ENCODE data around the gene NUFIP1.
"Not testable (repeated sequence)": the region's sequence is repeated elsewhere in the genome, so short reads cannot be mapped to it uniquely, and the experiment has no call there.

The NUFIP1 gene

DNA sequence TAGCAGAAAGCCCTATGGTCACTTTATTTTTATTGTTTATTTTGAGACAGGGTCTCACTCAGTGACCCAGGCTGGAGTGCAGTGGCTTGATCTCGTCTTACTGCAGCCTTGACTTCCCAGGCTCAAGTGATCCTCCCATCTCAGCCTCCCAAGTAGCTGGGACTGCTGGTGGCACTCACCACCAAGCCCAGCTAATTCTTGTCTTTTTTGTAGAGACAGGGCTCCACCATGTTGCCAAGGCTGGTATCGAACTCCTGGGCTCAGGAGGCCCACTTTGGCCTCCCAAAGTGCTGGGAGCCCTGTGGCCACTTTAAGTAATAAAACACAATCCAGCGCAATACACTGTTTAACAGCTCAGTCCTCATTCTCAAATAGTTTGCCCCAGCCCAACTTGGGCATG, 69.3 kb downstream of the NUFIP1 start:
- DNase-seq (ENCODE audit: low read depth, low spot score): no peak

DNA sequence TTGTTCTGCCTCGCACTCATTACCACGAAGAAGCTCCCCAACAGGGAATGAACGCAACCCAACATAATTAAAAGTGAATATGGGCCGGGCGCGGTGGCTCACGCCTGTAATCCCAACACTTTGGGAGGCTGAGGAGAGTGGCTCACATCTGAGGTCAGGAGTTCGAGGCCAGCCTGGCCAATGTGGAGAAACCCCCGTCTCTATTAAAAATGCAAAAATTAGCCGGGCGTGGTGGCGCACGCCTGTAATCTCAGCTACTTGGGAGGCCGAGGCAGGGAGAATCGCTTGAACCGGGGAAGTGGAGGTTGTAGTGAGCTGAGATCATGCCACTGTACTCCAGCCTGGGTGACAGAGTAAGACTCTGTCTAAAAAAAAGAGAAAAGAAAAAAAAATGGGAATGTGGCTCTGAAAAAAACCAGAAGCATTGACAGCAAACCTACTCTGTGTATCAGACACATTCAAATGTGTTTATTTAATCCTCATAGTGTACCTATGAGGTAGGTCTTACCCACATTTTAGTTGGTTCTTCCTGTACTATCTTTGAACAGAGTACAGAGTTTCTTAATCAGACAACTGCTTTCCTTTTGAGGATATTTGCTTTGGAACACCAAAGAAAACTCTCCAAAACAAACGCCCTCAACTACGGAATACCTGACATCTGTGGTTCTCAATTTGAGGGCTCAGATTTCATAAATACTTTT, 70.0 kb downstream of the NUFIP1 start:
- no peak for DNase-seq (ENCODE audit: low read depth, low spot score)

DNA sequence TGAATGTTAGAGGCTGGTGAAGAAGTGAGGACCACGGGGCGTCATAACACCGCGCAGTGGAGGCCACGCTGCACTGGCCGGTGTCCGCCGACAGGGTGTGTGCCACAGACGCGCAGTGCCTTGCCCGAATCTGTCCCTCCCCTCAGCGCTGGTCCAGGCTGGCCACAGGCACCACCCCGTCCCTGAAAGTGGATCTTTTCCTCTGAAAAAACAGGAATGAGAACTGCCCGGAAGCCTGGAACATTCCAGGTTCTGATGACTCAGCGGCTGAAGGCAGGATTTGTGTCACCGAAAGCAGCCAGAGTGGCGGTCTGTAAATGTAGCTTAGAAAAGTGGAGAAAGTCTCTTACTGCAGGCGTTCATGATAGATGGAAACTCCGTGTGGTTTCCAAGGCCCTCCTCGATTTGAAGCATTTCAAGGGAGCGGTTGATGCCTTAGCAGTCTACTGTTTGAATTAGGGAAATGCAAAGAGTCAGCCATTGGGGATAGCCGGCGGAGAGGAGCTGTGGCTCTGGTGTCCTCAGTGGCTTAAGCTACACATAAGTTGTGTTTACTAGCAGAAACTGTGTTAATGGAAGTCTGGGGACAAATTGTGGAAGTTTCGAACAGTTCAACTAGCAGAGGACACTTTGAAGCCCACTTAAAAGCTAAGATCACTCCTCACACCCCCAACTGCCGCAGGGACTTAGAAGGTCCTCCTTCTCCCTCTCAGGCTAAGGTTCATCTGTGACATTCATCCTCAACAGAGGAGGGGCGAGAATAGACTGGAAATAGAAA, 70.8 kb downstream of the NUFIP1 start:
- DNase-seq (ENCODE audit: low read depth, low spot score): peak; percentile 86

DNA sequence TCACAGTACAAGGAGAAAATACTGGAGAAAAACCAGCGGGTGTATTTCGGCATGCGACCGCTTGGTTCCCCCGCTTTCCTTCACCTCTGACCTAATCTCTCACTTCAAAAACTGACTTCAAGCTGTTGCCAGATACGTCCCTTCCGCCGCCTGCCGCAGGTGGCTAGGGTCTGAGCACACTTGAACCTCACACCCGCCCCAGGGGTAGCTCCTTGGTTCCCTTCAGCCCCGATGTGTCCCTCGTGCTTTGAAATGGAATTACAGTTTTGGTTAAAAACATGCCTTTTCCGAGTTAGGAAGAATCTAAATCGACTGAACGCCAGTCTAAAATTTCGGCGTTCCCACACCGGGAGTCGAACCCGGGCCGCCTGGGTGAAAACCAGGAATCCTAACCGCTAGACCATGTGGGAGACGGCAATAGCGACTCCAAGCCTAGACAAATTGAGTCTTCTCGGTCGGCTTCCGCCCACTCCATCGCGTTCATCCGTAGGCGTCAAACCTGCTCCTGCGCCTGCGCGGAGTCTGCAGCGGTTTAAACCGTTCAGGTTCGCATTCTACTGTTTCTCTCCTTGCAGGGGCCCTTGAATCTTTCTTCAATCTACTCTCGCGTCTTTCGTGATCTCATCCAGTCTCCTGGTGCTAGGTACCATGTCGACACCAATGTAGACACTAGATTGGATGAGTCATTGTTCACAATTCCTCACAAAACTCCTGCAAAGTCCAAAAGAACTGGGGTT, 71.5 kb downstream of the NUFIP1 start:
- peak; percentile 95 for DNase-seq (ENCODE audit: low read depth, low spot score)

DNA sequence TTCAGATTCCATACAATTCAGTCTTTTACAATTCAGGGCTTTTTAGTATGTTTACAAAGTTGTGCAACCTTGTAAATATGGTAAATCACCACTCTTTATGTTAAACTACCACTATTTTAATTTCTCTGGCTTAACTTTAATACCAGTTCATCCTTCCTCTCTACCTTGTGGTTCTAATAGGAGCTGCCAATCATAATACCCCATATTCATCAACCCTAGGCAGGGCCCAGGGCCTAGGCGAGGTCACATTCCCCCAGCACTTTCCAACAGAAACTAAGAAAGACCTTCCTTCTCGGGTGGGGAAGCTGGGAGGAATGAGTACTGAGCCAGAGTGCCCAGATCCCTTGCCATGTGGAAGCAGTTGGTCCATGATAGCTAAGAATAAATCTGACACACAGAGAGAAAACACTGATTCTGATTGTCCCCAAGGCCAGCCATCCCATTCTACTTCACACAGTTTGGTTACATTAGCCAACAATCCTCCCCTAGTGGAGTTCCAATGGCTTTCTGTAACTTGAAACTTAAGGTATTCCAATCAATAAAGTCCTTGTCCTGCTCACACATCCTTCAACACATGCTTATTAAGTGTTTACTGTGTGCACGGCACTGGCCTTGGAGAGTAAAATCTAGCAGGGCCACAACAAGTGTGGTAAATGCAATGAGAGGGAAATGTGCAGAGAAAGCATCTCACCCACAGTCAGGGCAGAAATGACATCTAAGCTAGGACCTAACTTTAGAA, 76.8 kb downstream of the NUFIP1 start:
- no peak for DNase-seq (ENCODE audit: low read depth, low spot score)

DNA sequence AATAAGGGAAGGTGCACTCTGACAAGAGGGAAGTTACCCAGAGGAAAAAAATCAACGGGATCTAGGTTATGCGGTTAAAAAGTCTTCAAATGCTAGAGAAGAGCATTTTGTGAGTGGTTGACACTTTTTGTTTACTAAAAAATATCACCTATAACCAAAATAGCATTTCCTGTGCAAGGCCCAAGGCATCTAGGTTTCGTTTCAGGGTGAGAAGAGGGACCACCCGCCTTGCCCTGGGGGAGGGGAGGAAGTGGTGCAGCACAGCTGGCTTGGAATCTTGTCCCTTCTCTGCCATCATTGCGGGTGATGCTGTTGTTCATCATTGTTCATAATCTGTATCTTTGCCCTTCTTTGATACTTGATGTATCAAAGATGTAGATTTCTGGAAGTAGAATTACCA, 80.6 kb downstream of the NUFIP1 start:
- no peak for DNase-seq (ENCODE audit: low read depth, low spot score)

DNA sequence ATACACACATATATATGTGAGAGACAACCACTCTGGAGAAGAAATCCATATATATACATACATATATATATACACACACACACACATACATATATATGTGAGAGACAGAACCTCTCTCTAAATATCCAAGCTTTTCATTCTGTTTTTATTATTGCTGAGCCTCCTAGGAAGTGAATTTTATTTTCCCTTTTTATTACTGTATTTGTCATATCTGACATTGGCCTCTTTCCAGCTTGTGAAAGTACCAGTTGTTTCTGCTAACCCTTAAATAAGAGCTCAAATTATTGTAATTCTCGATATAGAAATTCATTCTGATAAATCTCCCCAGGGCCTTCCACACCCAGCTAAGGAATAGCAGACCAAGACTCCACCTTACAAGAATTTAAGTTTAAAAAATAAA, 81.0 kb downstream of the NUFIP1 start:
- no peak for DNase-seq (ENCODE audit: low read depth, low spot score)

DNA sequence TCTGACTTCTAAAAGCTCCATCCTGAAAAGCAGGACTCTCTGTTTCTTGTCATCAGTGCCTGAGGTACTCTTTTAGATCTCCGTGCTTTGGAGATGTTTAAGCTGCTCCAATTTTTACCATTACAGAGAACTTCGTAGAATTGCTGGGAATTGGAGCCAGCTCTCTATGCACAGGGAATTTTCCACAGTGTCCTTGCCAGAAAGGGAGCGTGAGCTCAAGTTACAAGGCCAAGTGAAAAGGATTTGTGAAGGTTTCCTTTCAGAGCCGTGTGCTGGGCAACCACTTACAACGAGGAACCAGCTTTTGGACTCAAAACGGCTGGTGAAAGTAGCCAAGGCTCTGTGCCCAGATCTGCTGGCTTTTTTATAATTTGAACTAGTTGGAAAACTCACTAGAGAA, 82.6 kb downstream of the NUFIP1 start:
- no peak for DNase-seq (ENCODE audit: low read depth, low spot score)

DNA sequence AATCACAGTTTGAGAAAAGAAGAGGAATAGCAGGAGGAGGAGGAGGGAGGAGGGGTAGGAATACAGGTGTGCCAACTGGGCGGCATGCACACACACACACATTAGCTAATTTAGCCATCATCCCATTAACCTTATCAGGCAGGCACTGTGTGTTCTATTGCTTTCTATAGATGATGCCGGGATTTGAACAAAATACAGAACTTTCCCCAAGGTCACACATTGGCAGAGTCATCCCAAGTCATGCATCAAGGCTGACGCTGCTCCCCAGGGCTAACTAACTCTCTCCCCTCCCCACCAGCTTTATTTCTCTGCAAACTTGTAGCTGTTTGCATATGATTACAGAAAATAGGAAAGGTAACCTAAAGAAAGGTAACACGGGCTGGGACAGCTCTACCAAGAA, 83.0 kb downstream of the NUFIP1 start:
- DNase-seq (ENCODE audit: low read depth, low spot score): no peak

DNA sequence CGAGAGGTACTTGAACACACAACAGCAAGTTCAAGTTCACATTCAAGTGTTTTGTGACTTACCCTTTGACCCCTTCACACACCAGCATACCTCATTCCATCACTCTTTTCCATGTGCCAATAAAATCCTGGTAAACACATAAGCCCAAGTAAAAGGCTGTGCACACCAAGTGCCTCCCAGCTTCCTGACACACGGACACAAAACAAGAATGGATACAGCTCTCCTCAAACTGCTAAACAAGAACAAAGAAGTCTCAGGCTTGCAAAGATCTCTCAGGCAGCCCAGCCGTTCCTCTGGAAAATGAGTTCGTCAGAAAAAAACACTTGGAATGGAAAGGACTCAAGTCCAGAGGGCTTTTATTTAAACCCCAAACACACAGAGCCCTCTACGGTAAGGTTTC, 83.7 kb downstream of the NUFIP1 start:
- no peak for DNase-seq (ENCODE audit: low read depth, low spot score)

DNA sequence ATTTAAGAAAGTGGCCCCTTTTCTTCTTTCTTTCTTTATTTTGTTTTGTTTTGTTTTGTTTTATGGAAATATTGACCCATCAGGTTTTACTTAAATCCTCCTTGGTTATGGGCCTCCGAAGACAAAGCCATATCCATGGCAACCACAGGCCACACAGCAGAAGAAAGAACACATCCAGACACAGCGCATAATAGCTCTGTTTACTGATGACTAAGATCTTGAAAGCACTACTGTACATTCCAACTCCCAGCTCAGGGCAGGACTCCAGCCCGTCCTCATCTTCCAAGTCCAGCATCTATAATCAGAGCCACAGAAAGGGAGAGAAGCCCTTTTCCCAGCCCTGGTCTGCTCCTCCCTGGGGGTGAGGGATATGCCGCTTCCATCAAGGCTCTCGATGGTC, 84.3 kb downstream of the NUFIP1 start:
- no peak for DNase-seq (ENCODE audit: low read depth, low spot score)

DNA sequence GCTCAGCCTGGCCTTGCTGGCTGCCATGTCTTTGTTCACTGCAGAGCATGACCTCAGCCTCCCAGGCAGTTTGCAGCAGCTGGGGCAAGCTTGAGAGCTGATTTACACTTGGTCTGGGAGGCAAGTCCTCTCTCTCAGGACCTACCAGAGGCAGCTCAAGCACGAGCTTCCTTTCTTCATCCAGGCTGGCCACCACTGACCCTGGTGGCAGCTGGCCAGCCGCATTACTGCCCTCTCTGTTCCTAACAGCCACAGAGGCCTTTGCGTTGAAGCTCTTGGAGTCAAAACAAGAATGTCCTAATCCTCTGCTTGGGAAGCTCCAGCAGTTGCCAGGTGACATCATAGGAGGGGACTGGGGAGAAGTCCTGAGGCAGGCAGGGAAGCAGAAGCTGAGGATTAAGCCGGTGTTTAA, 85.7 kb downstream of the NUFIP1 start:
- no peak for DNase-seq (ENCODE audit: low read depth, low spot score)

DNA sequence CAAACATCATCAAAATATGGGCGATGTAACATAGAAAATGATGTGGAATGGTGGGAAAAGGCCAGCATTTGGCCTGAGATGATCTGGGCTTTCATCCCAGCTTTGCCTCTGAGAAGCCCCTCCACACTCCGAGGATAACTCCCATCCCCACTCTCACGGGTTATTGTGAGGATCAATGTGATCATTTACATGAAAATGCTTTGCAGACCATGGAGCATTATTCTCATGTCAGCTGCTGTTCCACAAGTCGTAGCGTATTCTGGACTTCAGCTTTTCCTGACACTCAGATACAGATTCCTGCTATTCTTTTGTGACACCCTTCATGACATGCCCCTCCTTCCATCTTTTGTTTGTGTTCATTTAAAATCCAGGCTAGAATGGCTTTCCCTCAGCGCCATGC, 86.5 kb downstream of the NUFIP1 start:
- DNase-seq (ENCODE audit: low read depth, low spot score): no peak

DNA sequence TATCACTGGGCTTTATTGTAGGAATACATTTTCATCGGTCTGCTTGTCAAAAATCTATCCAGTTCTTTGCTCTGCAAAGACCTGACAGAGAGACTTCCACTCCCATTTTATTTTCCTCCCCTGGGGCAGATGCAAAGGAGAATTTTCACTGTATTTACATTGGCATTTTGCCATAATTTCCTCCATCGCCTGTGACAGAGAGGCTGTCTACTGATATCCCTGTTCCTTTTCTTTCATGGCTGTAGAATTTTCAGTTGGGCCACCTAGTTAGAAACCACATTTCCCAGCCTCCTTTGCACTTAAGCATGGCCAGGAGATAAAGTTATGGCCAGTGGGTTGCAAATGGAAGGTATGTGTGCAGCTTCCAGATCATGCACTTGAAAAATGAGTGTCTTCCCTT, 89.3 kb downstream of the NUFIP1 start:
- no peak for DNase-seq (ENCODE audit: low read depth, low spot score)

DNA sequence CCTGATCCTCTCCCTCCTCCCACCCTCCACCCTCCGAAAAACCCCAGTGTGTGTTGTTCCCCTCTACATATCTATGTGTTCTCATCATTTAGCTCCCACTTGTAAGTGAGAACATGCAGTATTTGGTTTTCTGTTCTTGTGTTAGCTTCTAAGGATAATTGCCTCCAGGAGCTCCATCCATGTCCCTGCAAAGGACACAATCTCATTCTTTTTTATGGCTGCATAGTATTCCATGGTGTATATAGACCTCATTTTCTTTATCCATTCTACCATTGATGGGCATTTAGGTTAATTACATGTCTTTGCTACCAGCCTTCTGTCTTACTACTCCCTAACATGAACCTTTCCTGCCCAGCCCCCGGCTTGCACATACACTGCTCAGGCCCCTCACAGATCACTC, 91.0 kb downstream of the NUFIP1 start:
- DNase-seq (ENCODE audit: low read depth, low spot score): not testable (repeated sequence)

DNA sequence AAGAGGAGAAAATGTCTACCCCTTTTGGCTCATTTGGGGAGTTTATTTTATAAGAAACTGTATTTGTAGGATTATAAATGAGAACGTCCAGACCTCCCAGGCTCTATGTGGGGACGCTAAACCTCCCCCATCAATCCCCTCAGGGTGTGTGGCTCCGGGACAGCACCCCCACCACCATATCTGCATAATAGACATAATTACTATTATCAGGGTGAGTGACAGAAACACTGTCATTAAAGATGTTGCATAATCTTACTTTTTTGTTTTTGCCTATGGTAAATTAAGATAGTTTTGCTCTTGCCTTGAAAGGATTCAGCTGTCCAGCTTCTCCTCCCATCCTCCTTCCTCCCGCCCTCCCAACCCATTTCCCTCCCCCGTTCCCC, 93.3 kb downstream of the NUFIP1 start:
- DNase-seq (ENCODE audit: low read depth, low spot score): no peak

DNA sequence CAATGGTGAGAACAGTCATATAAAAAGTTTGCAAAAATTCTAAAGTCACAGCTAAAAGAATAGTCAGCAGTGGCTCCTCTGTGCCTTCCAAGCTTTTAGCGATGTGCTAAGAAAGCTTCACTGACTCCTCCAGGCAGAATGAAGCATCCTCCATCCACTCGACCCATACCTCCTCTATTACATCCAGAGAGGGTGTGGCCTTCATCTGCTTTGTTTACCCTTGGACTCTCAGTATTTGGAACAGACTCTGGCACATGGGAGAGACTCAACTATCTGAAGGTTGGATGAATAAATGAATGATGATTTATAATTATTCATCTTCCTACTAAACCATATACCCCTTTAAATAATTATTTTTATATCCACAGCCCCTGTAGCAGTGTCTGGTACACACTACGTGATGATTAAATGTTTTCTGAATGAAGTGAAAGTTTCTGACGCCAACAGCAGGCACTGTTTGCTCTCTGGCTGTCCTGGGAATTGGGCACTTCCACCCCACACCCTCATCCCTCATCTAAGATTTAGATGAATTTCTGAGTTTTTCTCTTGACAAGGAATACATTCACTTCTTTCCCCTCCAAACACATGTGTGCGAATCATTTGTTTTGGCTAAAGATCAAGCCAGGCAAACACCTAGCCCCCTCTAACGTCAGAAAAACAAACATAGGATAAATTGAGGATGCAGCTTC, 93.9 kb downstream of the NUFIP1 start:
- no peak for DNase-seq (ENCODE audit: low read depth, low spot score)

DNA sequence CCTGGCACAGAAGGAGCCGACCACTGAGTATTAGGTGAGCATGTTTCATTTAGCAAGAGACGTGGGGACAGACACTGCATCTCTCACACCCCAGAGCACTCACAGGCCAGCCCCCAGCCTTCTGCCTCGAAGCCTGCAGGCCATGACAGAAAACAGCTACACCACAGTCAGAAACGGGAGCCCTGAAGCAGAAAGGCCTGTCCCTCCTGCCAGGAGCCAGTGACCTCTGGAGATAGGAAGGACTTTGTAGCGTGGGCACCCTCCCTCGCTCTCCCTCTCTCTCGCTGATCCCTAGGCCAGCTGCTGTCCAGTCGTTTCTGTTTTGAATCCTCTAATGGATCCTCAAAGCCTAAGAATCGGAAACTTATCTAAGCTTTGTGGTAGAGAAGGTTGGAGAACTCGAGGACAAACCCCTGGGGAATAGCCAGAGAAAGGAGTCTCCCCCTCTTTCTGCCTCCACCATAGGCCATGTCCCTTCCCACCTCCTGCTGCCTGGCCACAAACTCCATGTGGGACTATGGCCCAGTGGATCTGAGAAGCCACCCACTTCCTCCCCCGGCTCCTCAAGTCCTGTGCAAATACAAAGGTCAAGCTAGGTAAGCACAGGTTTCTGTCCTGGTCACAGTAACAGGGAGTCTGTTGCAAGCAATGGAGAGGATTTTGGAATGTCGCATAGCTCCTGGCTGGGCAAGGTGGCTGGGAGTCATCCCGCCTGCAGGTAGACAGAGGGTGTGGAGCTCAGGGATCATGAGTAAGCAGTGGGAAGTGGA, 95.1 kb downstream of the NUFIP1 start:
- no peak for DNase-seq (ENCODE audit: low read depth, low spot score)
